ENCODE results near the gene PMPCA. TPM values are rescaled to one million over a fixed set of nuclear protein-coding genes. Genes with fewer than 3 reads are reported as not detected.
"Not testable (repeated sequence)": the region's sequence is repeated elsewhere in the genome, so short reads cannot be mapped to it uniquely, and the experiment has no call there.

PMPCA gene
- total and polyA plus RNA-seq, 3 donors from 2014 or later: 66.7 to 78.4 (median 69.8) TPM

DNA sequence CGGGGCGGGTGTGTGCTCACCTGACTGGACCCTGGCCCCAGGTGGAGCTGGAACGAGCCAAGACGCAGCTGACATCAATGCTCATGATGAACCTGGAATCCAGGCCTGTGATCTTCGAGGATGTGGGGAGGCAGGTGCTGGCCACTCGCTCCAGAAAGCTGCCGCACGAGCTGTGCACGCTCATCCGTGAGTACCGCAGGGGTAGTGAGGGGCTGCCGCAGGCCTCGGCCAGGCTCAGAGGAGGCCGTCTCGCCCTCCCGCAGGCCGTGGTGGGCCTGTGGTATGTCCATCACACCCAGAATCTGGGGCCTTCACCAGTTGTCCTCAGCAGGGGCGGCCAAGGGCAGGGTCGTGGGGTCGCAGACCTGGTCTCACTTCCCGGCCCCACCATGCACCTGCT, 11.3 kb downstream of the PMPCA start:
- Histone ChIP-seq H3K36me3 (ENCODE audit: low read depth, missing control alignments) (no peaks in the 10 kb centered on the region), H3K27ac (no peak overlapping the region), H3K4me1 (no peaks in the 10 kb centered on the region), H3K9me3 (no peaks in the 10 kb centered on the region), H3K4me3 (no peak overlapping the region), H3K27me3 (no peaks in the 10 kb centered on the region)
- 92 to 94% methylated on average over 12 to 21 of the region's 21 CpGs for whole genome bisulfite sequencing, 2 donors
- intact Hi-C loops (cut with DNase I; ENCODE audit: low total_unique reads): no loop called here
- TF ChIP-seq, protein P1, sequence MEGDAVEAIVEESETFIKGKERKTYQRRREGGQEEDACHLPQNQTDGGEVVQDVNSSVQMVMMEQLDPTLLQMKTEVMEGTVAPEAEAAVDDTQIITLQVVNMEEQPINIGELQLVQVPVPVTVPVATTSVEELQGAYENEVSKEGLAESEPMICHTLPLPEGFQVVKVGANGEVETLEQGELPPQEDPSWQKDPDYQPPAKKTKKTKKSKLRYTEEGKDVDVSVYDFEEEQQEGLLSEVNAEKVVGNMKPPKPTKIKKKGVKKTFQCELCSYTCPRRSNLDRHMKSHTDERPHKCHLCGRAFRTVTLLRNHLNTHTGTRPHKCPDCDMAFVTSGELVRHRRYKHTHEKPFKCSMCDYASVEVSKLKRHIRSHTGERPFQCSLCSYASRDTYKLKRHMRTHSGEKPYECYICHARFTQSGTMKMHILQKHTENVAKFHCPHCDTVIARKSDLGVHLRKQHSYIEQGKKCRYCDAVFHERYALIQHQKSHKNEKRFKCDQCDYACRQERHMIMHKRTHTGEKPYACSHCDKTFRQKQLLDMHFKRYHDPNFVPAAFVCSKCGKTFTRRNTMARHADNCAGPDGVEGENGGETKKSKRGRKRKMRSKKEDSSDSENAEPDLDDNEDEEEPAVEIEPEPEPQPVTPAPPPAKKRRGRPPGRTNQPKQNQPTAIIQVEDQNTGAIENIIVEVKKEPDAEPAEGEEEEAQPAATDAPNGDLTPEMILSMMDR (IDR thresholded peaks at IDR 0.05): no peak
- no peak for TF ChIP-seq POLR2A (IDR thresholded peaks at IDR 0.05)
- no peak for DNase-seq

DNA sequence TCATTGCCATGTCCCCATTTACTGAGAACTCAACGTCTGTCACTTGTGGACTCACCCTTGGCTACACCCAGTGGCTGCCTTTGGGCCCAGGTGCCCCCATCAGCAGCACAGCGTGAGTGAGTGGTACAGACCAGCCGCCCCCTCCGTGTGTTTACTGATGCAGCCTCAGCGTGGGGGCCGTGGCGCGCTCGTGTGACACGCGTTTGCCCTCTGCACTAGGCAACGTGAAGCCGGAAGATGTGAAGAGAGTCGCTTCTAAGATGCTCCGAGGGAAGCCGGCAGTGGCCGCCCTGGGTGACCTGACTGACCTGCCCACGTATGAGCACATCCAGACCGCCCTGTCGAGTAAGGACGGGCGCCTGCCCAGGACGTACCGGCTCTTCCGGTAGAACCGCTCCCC, 12.4 kb downstream of the PMPCA start:
- 94% methylated on average over 9 to 26 of the region's 26 CpGs for WGBS, 2 donors
- no peaks in the 10 kb centered on the region for H3K4me1 ChIP-seq
- H3K4me3 ChIP-seq: no peak overlapping the region
- H3K9me3 ChIP-seq: no peaks in the 10 kb centered on the region
- TF ChIP-seq POLR2A (IDR thresholded peaks at IDR 0.05): no peak
- TF ChIP-seq, protein P1 (IDR thresholded peaks at IDR 0.05): no peak
- intact Hi-C loops (cut with DNase I; ENCODE audit: low total_unique reads): no loop called here
- no peaks in the 10 kb centered on the region for H3K27me3 ChIP-seq
- no peak overlapping the region for H3K27ac ChIP-seq
- no peaks in the 10 kb centered on the region for H3K36me3 ChIP-seq (ENCODE audit: low read depth, missing control alignments)
- DNase-seq: no peak

DNA sequence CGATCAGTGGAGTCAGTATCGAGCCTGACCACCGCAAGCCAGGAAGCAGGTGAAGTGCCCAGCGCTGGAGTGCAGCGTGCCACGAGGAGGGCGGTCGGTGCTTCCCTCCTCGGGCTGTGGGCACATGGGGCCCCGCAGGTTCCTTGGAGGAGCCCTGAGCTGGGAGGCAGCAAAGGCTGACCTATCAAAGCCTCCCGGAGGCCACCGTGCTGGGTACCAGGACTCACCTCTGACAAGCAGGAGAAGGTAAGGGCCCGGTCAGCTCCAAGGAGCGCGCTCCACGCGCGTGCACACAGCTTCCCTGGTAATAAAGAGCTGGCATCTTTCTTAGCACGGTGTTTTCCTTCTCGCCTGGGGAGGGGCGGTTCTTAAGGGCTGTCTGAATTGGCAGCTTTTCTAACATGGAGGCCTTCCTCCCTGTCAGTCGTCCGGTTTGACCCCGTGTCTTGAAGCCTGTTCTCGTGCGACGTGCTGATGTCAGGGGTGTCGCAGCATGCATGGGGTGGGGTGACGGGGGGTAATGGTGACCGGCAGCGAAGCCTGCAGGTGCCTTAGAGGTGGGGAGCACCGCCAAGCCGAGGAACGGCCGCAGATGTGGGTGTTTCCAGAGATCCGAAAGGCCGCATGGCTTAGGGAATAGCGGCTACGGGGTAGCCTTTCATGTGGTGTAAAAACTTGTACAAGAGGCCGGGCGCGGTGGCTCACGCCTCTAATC, 13.1 kb downstream of the PMPCA start:
- 88 to 92% methylated on average over 33 to 43 of the region's 43 CpGs for WGBS, 2 donors

DNA sequence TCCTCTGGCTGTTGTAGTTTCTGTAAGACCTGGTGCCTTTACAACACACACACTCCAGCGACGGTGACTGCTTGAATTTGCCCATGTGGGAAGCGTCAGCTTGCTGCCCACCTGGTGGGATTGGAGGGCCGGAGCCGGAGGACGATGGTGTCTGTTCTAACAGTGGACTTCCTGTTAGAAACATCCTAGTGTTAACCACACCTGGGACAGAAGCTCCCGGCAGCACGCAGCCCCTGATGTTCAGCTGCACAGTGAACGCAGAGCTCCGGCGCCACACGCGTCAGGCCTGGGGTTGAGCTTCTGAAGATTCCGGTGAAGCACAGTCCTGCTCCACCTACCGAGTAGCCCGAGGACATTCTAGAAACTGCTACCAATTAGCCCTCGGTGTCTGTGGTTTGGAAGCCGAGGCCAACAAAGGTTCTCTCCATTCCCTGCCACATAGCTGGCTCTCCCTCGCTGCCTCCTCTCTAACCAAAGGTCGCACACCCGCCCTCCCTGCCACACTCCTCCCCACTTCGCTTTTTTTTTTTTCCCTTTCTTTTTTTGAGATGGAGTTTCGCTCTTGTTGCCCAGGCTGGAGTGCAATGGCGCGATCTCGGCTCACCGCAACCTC, 14.4 kb downstream of the PMPCA start:
- H3K9me3 ChIP-seq: no peaks in the 10 kb centered on the region
- H3K27ac ChIP-seq: no peak overlapping the region
- WGBS, 2 donors: 87 to 91% methylated on average over 19 to 27 of the region's 27 CpGs

More for the DNA sequence above, 13.1 kb downstream of the PMPCA start:
- H3K4me1 ChIP-seq: no peaks in the 10 kb centered on the region
- intact Hi-C loops (cut with DNase I; ENCODE audit: low total_unique reads): no loop called here
- no peak for TF ChIP-seq POLR2A (IDR thresholded peaks at IDR 0.05)
- TF ChIP-seq, protein P1 (IDR thresholded peaks at IDR 0.05): no peak
- H3K27me3 ChIP-seq: no peaks in the 10 kb centered on the region
- H3K9me3 ChIP-seq: no peaks in the 10 kb centered on the region
- H3K4me3 ChIP-seq: no peak overlapping the region
- H3K36me3 ChIP-seq (ENCODE audit: low read depth, missing control alignments): no peaks in the 10 kb centered on the region
- no peak overlapping the region for H3K27ac ChIP-seq
- no peak for DNase-seq

DNA sequence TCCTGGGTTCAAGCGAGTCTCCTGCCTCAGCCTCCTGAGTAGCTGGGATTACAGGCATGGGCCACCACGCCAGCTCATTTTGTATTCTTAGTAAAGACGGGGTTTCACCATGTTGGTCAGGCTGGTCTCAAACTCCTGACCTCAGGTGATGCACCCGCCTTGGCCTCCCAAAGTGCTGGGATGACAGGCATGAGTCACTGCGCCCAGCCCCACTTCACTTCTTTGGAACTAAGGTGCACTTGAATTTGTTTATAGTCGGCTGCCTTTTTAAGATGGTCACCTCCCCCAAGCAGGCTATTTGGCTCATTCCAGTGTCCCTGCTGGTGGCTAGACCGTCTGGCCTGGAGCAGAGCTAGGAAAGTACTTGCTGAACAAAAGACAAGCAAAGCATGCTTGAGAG, 14.9 kb downstream of the PMPCA start:
- DNase-seq; H3K36me3 ChIP-seq (ENCODE audit: low read depth, missing control alignments); H3K4me1 ChIP-seq; H3K9me3 ChIP-seq; H3K27me3 ChIP-seq; intact Hi-C loops (cut with DNase I; ENCODE audit: low total_unique reads); H3K27ac ChIP-seq; H3K4me3 ChIP-seq: not testable (repeated sequence)
- 82 to 86% methylated on average over 7 of the region's 7 CpGs for WGBS, 2 donors

More for the DNA sequence above, 14.4 kb downstream of the PMPCA start:
- H3K27me3 ChIP-seq: no peaks in the 10 kb centered on the region
- TF ChIP-seq, protein P1 (IDR thresholded peaks at IDR 0.05): no peak
- no peak for TF ChIP-seq POLR2A (IDR thresholded peaks at IDR 0.05)
- intact Hi-C loops (cut with DNase I; ENCODE audit: low total_unique reads): no loop called here
- H3K4me3 ChIP-seq: no peak overlapping the region
- no peaks in the 10 kb centered on the region for H3K36me3 ChIP-seq (ENCODE audit: low read depth, missing control alignments)
- no peak for DNase-seq
- no peaks in the 10 kb centered on the region for H3K4me1 ChIP-seq

Data from testis (tissue), 3 donors.